Lower leg skin (tissue), 3 donors: ENCODE measurements around the gene FGFBP3.

Experiments used
- POLR2A ChIP-seq, 2 donors: fragments of 450-650 bp; IDR thresholded peaks; one replicate each; pipeline ENCODE4 v1.6.1; 2016 to 2017; ENCODE audit warnings: antibody characterized with exemption in 2 of 2, mild to moderate bottlenecking in 1 of 2, moderate library complexity in 1 of 2
- TF ChIP-seq, protein P1 (sequence below), 3 donors: fragments of 450-650 bp; IDR thresholded peaks; one replicate each; pipeline ENCODE4 v1.5.1; 2016; ENCODE audit warnings: antibody characterized with exemption in 3 of 3, mild to moderate bottlenecking in 3 of 3, moderate library complexity in 2 of 3

DNA sequence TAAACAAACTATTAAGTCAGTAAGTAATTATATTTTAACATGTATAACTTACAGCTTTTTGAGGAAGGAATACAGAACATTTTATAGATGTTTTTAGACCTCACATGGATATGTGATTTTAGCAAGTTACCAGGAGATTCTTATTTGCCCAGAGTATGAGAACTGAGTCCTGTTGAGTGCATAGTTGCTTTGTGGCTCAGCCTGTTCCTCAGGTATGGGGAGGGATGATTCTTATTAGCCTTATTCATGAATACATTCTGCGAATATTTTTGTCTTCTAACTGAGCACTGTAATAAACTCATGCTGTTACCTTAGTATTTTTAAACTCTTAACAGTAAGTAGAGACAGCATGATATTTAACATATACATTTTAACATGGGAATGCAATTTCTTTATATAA lies 32.1 kb upstream of the FGFBP3 start:
- TF ChIP-seq POLR2A (IDR thresholded peaks at IDR 0.05), result no peak
- TF ChIP-seq, protein P1, sequence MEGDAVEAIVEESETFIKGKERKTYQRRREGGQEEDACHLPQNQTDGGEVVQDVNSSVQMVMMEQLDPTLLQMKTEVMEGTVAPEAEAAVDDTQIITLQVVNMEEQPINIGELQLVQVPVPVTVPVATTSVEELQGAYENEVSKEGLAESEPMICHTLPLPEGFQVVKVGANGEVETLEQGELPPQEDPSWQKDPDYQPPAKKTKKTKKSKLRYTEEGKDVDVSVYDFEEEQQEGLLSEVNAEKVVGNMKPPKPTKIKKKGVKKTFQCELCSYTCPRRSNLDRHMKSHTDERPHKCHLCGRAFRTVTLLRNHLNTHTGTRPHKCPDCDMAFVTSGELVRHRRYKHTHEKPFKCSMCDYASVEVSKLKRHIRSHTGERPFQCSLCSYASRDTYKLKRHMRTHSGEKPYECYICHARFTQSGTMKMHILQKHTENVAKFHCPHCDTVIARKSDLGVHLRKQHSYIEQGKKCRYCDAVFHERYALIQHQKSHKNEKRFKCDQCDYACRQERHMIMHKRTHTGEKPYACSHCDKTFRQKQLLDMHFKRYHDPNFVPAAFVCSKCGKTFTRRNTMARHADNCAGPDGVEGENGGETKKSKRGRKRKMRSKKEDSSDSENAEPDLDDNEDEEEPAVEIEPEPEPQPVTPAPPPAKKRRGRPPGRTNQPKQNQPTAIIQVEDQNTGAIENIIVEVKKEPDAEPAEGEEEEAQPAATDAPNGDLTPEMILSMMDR (IDR thresholded peaks at IDR 0.05), result no peak
